B cell (primary cell): ENCODE results near the gene PA2G4.

Experiments
- EZH2 ChIP-seq: IDR thresholded peaks from 2 replicates; pipeline ENCODE4 v1.6.1; 2012; ENCODE audit warnings: borderline replicate concordance, low read depth, mild to moderate bottlenecking, moderate library complexity, low read length; ENCODE audit not compliant: insufficient read depth, poor library complexity, severe bottlenecking
- TF ChIP-seq, protein P1 (sequence below): fragments of 200-600 bp; IDR thresholded peaks from one replicate; pipeline ENCODE4 v1.8.0; 2022; ENCODE audit warnings: antibody characterized with exemption, mild to moderate bottlenecking

DNA sequence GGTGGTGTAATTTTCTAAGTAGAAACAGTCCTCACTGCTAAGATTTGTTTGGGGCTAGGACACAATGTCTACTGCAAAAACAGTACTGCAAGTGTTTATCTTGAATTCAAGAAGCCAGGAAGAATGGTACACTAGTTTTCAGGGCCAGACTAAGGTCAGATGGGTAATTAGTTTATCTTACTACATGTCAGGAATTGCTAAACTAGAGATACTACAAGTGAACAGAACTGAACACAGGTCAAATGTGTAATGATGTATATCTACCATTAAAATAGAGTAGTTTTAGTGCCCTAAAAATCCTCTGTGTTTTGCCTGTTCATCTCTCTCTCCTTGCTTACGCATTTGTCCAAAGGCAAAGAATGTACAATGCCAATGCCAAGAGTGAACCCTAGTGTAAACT lies 9.7 kb downstream of the PA2G4 start:
- TF ChIP-seq, protein P1, sequence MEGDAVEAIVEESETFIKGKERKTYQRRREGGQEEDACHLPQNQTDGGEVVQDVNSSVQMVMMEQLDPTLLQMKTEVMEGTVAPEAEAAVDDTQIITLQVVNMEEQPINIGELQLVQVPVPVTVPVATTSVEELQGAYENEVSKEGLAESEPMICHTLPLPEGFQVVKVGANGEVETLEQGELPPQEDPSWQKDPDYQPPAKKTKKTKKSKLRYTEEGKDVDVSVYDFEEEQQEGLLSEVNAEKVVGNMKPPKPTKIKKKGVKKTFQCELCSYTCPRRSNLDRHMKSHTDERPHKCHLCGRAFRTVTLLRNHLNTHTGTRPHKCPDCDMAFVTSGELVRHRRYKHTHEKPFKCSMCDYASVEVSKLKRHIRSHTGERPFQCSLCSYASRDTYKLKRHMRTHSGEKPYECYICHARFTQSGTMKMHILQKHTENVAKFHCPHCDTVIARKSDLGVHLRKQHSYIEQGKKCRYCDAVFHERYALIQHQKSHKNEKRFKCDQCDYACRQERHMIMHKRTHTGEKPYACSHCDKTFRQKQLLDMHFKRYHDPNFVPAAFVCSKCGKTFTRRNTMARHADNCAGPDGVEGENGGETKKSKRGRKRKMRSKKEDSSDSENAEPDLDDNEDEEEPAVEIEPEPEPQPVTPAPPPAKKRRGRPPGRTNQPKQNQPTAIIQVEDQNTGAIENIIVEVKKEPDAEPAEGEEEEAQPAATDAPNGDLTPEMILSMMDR = no peak
- no peak for TF ChIP-seq EZH2
